Transverse colon (tissue), 3 donors: ENCODE data around the gene AKR1B15.

Experiments used
- CTCF ChIP-seq, 5 experiments: fragments of 200-600 bp in 3 of 5; fragments of 450-650 bp in 2 of 5; sonication (generic) in 3 of 5; IDR thresholded peaks; 1 replicate in 2 of 5; 2 replicates in 3 of 5; pipeline ENCODE4 v1.5.1; 2016 to 2017; ENCODE audit warnings: antibody characterized with exemption in 5 of 5, inconsistent platforms in 3 of 5, mild to moderate bottlenecking in 2 of 5, moderate library complexity in 1 of 5
- EP300 ChIP-seq: sonication (generic); formaldehyde crosslinking; IDR thresholded peaks from one replicate; pipeline ENCODE4 v1.6.1; 2017; ENCODE audit warnings: antibody characterized with exemption, low read depth

GRCh38 chr7:134510646-134511045 is 38.3 kb upstream of the AKR1B15 start:
- TF ChIP-seq EP300 (no peak), CTCF (IDR thresholded peaks at IDR 0.05) (no peak)
